Measurements from ENCODE around the gene ZHX3. TPM values are rescaled to one million over a fixed set of nuclear protein-coding genes. Genes with fewer than 3 reads are reported as not detected.

Gene ZHX3
- total RNA-seq, 2 experiments from 2014 or later = 11.9 to 15.0 TPM

- no peak for ATAC-seq
- Mint-ChIP-seq H3K27ac (no peak overlapping the region), H3K4me3 (no peak overlapping the region), H3K36me3 (ENCODE audit: low read depth) (no peaks in the 10 kb centered on the region), H3K4me1 (ENCODE audit: low read depth) (peaks cover 13% of the 10 kb centered on the region), H3K9me3 (ENCODE audit: insufficient read depth) (no peaks in the 10 kb centered on the region), H3K27me3 (ENCODE audit: low read depth) (peaks cover 13% of the 10 kb centered on the region)
- DNase-seq = no peak
- ChIA-PET CTCF (interaction anchor here (0.9 to 4.2 kb wide), 6 partner anchors 14 to 241 kb away, joined by 3 to 35 read pairs (median 9); no protein-coding TSS in a partner anchor), POLR2A (no interaction called here)
These were observed 19.4 kb upstream of the ZHX3 start for GRCh38 chr20:41336711-41337492.

GRCh38 chr20:41335591-41335990 is 18.1 kb upstream of the ZHX3 start:
- peaks cover 13% of the 10 kb centered on the region for H3K27me3 Mint-ChIP-seq (ENCODE audit: low read depth)
- ChIA-PET POLR2A (no interaction called here), CTCF (interaction anchor here (1.5 to 2.4 kb wide), 2 partner anchors 162 to 200 kb away, joined by 4 to 6 read pairs; no protein-coding TSS in a partner anchor)
- DNase-seq (no peak), ATAC-seq (no peak)
- H3K36me3 Mint-ChIP-seq (ENCODE audit: low read depth) = no peaks in the 10 kb centered on the region
- H3K4me3 Mint-ChIP-seq = no peak overlapping the region
- H3K9me3 Mint-ChIP-seq (ENCODE audit: insufficient read depth) = no peaks in the 10 kb centered on the region
- no peak overlapping the region for H3K27ac Mint-ChIP-seq
- H3K4me1 Mint-ChIP-seq (ENCODE audit: low read depth) = peaks cover 11% of the 10 kb centered on the region

DNA sequence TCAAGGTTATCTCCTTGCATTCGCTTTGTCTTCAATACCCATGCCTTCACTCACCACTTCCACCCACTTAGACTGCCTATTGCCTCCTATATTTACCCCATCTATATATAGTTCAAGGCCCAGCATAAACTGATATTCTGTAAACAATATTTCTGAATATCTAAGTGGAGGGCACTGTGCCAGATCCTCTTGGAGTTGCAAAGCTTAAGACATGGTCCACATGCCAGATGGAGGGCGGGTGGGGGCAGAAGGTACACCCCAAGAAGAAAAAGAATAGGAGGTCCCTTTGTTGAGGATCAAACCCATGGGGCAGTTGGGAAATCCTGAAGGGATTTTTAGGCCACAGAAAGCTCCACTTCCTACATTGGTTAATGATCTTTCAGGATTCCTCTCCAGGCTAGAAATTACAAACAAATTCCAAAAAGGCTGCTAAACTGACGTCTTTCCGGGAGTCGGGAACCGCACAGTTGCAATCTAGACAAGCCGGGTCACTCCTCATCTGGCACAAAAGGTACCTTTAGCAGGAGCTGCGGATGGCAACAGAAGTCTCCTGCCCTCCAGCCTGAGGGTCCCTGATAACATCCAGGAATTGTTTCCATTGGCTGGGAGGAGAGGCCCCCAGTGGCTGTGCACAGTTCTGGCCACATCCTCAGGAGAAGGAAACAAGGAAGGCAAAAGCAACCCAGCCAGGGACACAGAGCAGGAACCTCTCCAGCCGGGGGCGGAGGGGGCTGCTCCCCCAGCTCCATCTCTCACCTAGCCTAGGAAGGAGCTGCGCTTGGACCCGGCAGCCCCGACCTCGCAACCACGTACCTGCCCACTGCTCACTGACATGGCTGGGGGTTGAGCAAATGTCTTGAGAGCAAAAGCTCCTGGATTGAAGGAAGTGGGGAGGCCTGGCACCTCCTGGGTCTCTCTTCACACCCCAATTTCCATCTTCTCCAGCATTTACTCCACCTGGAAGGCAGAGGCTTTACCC is 17.2 kb upstream of the ZHX3 start:
- no peaks in the 10 kb centered on the region for H3K9me3 Mint-ChIP-seq (ENCODE audit: insufficient read depth)
- DNase-seq = no peak
- H3K27me3 Mint-ChIP-seq (ENCODE audit: low read depth) = peaks cover 13% of the 10 kb centered on the region
- H3K36me3 Mint-ChIP-seq (ENCODE audit: low read depth) = no peaks in the 10 kb centered on the region
- no peak overlapping the region for H3K27ac Mint-ChIP-seq
- CTCF ChIA-PET = interaction anchor here (1.5 to 2.4 kb wide), 2 partner anchors 162 to 200 kb away, joined by 4 to 6 read pairs; no protein-coding TSS in a partner anchor
- no peak overlapping the region for H3K4me3 Mint-ChIP-seq
- ATAC-seq = no peak
- POLR2A ChIA-PET = no interaction called here
- peaks cover 9% of the 10 kb centered on the region for H3K4me1 Mint-ChIP-seq (ENCODE audit: low read depth)

DNA sequence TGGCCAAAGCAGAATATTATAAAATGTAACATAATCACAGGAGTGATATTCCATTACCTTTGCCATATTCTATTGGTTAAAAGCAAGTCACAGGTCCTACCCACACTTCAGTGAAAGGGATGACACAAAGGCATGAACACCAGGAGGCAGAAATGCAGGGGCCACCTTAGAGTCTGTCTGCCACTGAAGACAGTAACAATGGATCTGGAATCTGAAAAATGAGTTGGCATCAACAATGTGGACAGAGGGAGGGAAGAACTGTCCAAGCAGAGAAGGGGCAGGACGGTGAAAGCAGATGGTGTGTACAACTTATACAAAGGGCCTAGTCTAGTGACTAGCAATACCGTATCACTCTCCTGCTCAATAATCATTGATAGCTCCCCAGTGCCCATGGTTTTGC is 16.5 kb upstream of the ZHX3 start:
- H3K27me3 Mint-ChIP-seq (ENCODE audit: low read depth) = peaks cover 9% of the 10 kb centered on the region
- H3K36me3 Mint-ChIP-seq (ENCODE audit: low read depth) = no peaks in the 10 kb centered on the region
- no peak overlapping the region for H3K4me3 Mint-ChIP-seq
- H3K27ac Mint-ChIP-seq = no peak overlapping the region
- DNase-seq = no peak
- peaks cover 13% of the 10 kb centered on the region for H3K4me1 Mint-ChIP-seq (ENCODE audit: low read depth)
- ChIA-PET CTCF (interaction anchor here (1.5 to 2.4 kb wide), 2 partner anchors 161 to 199 kb away, joined by 4 to 6 read pairs; no protein-coding TSS in a partner anchor), POLR2A (no interaction called here)
- no peaks in the 10 kb centered on the region for H3K9me3 Mint-ChIP-seq (ENCODE audit: insufficient read depth)
- no peak for ATAC-seq

DNA sequence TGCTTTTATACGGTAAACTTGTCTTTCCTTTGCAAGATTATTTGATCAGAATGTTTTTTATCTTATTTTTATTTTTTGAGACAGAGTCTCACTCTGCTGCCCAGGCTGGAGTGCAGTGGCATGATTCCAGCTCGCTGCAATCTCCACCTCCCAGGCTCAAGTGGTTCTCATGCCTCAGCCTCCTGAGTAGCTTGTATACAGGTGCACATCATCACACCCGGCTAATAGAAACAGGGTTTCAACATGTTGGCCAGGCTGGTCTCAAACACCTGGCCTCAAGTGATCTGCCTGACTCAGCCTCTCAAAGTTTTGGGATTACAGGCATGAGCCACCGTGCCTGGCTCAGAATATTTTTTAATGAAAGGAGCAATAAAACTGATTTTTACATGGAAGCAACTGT is 14.2 kb upstream of the ZHX3 start:
- POLR2A ChIA-PET = no interaction called here
- H3K4me1 Mint-ChIP-seq (ENCODE audit: low read depth) = peaks cover 18% of the 10 kb centered on the region
- no peak for ATAC-seq
- no peak for DNase-seq
- H3K36me3 Mint-ChIP-seq (ENCODE audit: low read depth) = no peaks in the 10 kb centered on the region
- no peaks in the 10 kb centered on the region for H3K9me3 Mint-ChIP-seq (ENCODE audit: insufficient read depth)
- H3K4me3 Mint-ChIP-seq = no peak overlapping the region
- H3K27ac Mint-ChIP-seq = no peak overlapping the region
- peaks cover 4% of the 10 kb centered on the region for H3K27me3 Mint-ChIP-seq (ENCODE audit: low read depth)
- CTCF ChIA-PET = interaction anchor here (0.8 to 1.1 kb wide), 3 partner anchors 9 to 196 kb away, joined by 3 to 7 read pairs (median 3); partner anchors contain the start of gene LPIN3

DNA sequence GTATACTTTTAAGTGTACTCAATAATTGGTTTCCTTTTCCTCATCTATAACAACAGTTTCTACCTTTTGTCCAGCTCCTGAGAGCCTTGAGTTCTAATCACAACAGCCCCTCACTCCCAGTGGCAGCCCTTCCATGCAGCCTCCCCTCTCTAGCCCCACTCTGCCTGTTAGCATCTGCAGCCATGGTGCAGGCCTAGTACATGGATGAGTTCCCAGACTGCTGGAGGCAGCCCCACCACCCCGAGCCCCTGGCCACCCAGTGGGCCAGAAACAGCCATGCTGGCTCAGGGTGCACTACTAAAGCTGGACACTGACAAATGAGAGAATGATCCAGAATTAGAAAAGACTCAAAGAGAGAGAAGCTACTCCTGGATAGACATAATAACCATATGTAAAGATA is 13.4 kb upstream of the ZHX3 start:
- no peaks in the 10 kb centered on the region for H3K9me3 Mint-ChIP-seq (ENCODE audit: insufficient read depth)
- no peak overlapping the region for H3K27ac Mint-ChIP-seq
- ATAC-seq (no peak), DNase-seq (no peak)
- H3K27me3 Mint-ChIP-seq (ENCODE audit: low read depth) = peaks cover 4% of the 10 kb centered on the region
- peaks cover 18% of the 10 kb centered on the region for H3K4me1 Mint-ChIP-seq (ENCODE audit: low read depth)
- POLR2A ChIA-PET = no interaction called here
- H3K36me3 Mint-ChIP-seq (ENCODE audit: low read depth) = no peaks in the 10 kb centered on the region
- CTCF ChIA-PET = interaction anchor here (1.1 to 2.4 kb wide), 3 partner anchors 10 to 196 kb away, joined by 3 to 11 read pairs (median 11); partner anchors contain the start of gene LPIN3
- no peak overlapping the region for H3K4me3 Mint-ChIP-seq

GRCh38 chr20:41330343-41330720 is 12.8 kb upstream of the ZHX3 start:
- DNase-seq (no peak), ATAC-seq (no peak)
- ChIA-PET POLR2A (no interaction called here), CTCF (interaction anchor here (1.1 to 2.4 kb wide), 5 partner anchors 9 to 196 kb away, joined by 3 to 11 read pairs (median 11); no protein-coding TSS in a partner anchor)
- no peaks in the 10 kb centered on the region for H3K9me3 Mint-ChIP-seq (ENCODE audit: insufficient read depth)
- H3K27ac Mint-ChIP-seq = no peak overlapping the region
- no peak overlapping the region for H3K4me3 Mint-ChIP-seq
- H3K36me3 Mint-ChIP-seq (ENCODE audit: low read depth) = no peaks in the 10 kb centered on the region
- H3K27me3 Mint-ChIP-seq (ENCODE audit: low read depth) = peaks cover 4% of the 10 kb centered on the region
- peaks cover 18% of the 10 kb centered on the region for H3K4me1 Mint-ChIP-seq (ENCODE audit: low read depth)

DNA sequence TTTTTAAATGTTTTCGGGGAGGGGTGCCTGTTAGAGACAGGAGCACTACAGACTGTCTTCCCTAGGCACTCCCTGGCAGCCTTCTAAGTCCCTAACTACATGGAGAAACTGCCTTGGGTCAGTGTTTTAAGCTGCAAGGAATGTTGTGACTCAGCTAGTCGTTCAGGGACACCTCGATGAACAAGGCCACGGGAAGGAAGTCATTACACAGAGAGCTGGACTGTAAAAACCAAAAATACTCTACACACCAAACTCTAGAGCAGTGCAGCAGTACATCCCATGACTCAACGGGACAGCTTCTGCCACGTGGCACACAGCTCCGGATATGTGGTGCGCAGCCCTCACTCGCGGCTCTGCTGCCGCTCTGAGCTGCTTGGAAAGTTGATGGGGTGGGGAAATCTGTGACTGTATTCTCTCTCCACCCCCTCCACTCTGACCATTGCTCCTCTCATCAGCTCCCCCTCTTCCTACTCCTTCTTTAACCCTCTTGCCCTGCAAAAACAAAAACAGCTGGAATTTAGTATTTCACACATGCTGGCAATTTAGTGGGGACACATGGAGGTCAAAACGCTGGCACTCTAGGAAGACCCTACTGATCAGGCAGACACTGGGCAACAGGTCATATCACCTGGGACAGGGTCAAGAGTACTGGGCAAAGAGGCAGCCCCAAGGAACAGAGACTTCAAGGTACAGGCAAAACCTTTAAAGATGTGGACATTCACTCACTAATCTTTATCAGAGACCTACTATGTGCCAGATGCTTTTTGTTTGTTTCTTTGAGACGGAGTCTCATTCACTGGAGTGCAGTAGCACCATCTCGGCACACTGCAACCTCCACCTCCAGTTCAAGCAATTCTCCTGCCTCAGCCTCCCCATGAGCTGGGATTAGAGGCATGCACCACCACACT is 12.2 kb upstream of the ZHX3 start:
- Mint-ChIP-seq H3K4me3 (no peak overlapping the region), H3K27ac (peak overlapping the region; percentile 73), H3K9me3 (ENCODE audit: insufficient read depth) (no peaks in the 10 kb centered on the region), H3K4me1 (ENCODE audit: low read depth) (peaks cover 18% of the 10 kb centered on the region), H3K27me3 (ENCODE audit: low read depth) (peaks cover 4% of the 10 kb centered on the region), H3K36me3 (ENCODE audit: low read depth) (no peaks in the 10 kb centered on the region)
- CTCF ChIA-PET = interaction anchor here (0.8 to 2.4 kb wide), 7 partner anchors 10 to 235 kb away, joined by 3 to 11 read pairs (median 8); no protein-coding TSS in a partner anchor
- ATAC-seq = peak; percentile 100
- POLR2A ChIA-PET = interaction anchor here (1.0 kb wide), 1 partner anchor 172 kb away, joined by 3 read pairs; no protein-coding TSS in a partner anchor
- peak; percentile 78 for DNase-seq

- Mint-ChIP-seq H3K4me3 (no peak overlapping the region), H3K4me1 (ENCODE audit: low read depth) (peaks cover 18% of the 10 kb centered on the region), H3K9me3 (ENCODE audit: insufficient read depth) (no peaks in the 10 kb centered on the region), H3K36me3 (ENCODE audit: low read depth) (no peaks in the 10 kb centered on the region), H3K27me3 (ENCODE audit: low read depth) (peaks cover 4% of the 10 kb centered on the region), H3K27ac (no peak overlapping the region)
- no peak for ATAC-seq
- CTCF ChIA-PET = interaction anchor here (0.8 to 1.4 kb wide), 3 partner anchors 12 to 370 kb away, joined by 3 to 4 read pairs (median 3); no protein-coding TSS in a partner anchor
- no peak for DNase-seq
- POLR2A ChIA-PET = no interaction called here
These were observed 9.6 kb upstream of the ZHX3 start for GRCh38 chr20:41327178-41327577.

GRCh38 chr20:41320976-41321375 is 3.4 kb upstream of the ZHX3 start:
- Mint-ChIP-seq H3K36me3 (ENCODE audit: low read depth) (no peaks in the 10 kb centered on the region), H3K9me3 (ENCODE audit: insufficient read depth) (no peaks in the 10 kb centered on the region), H3K27me3 (ENCODE audit: low read depth) (peaks cover 6% of the 10 kb centered on the region), H3K4me1 (ENCODE audit: low read depth) (peaks cover 26% of the 10 kb centered on the region), H3K4me3 (no peak overlapping the region), H3K27ac (no peak overlapping the region)
- CTCF ChIA-PET = interaction anchor here (1.0 to 1.5 kb wide), 3 partner anchors 18 to 186 kb away, joined by 3 to 4 read pairs (median 3); no protein-coding TSS in a partner anchor
- no peak for ATAC-seq
- POLR2A ChIA-PET = no interaction called here
- no peak for DNase-seq

GRCh38 chr20:41320441-41320840 is 2.9 kb upstream of the ZHX3 start:
- Mint-ChIP-seq H3K4me3 (no peak overlapping the region), H3K36me3 (ENCODE audit: low read depth) (no peaks in the 10 kb centered on the region), H3K27me3 (ENCODE audit: low read depth) (peaks cover 6% of the 10 kb centered on the region), H3K9me3 (ENCODE audit: insufficient read depth) (no peaks in the 10 kb centered on the region), H3K4me1 (ENCODE audit: low read depth) (peaks cover 30% of the 10 kb centered on the region), H3K27ac (no peak overlapping the region)
- ATAC-seq (no peak), DNase-seq (no peak)
- ChIA-PET CTCF (interaction anchor here (1.3 to 1.5 kb wide), 2 partner anchors 19 to 186 kb away, joined by 3 read pairs; no protein-coding TSS in a partner anchor), POLR2A (no interaction called here)
